Ramos (cell line): ENCODE measurements around the gene HMGCL.
"Not testable (repeated sequence)": the region's sequence is repeated elsewhere in the genome, so short reads cannot be mapped to it uniquely, and the experiment has no call there.

Experiments
- in situ Hi-C: fragments of 300-500 bp; cut with MboI; formaldehyde crosslinking; loops from one replicate; pipeline ENCODE4 v1.14.3; 2022; ENCODE audit warnings: low sequenced_read_pairs; ENCODE audit not compliant: unreplicated experiment

The HMGCL gene

DNA sequence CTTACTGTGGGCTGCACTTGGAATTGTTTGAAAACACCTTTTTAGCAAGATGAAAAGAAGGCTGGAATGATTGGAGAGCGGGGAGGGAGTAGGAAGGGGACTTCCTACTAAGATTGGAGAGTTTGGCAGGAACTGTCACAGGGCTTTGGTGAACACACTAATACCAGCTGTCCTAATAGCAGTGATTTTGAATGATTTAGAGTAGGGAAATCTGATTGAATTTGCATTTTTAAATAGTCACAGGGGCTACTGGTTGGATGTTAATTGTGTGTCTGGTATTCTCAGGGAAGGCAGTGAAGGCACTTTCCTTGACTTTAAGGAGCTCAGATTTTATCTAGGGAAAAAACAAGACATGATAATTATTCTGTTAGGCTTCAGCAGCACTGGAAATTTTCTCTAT is 2.5 kb upstream of the HMGCL start:
- in situ Hi-C loops = no loop called here

DNA sequence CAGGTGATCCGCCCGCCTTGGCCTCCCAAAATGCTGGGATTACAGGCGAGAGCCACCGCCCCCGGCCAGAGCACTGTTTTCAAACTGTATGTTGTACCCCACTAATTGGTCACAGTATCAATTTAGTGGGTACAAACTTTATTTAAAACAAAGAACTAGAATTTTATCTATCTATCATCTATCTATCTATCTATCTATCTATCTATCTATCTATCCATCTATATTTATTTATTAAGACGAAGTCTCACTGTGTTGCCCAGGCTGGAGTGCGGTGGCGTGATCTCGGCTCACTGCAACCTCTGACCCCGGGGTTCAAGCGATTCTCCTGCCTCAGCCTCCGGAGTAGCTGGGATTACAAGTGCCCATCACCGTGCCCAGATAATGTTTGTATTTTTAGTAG is 1.4 kb upstream of the HMGCL start:
- in situ Hi-C loops = not testable (repeated sequence)

DNA sequence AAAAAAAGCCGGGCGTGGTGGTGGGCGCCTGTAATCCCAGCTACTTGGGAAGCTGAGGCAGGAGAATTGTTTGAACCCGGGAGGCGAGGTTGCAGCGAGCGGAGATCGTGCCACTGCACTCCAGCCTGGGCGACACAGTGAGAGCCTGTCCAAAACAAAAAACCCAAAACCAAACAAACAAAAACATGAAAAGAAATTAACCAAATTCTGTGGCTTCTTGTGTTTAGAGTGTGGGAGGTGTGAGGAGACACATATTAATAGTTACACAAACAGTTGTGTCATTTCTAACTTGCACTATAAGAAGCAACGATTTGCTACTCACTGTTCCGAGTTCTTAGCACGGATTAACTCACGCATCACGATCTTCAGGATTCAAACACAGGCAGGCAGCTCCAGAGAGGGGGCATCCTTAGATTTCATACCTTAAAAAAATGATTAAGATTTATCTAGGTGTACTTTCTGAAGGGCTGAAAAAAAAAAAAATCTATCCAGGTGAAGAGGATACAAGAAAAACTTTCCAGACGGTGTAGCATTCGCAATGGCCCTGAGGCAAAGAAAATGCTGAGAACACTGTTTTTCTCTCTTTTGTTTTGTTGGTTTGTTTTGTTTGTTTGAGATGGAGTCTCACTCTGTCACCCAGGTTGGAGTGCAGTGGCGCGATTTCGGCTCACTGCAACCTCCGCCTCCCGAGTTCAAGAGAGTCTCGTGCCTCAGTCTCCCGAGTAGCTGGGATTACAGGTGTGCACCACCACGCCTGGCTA is 713 bp upstream of the HMGCL start:
- in situ Hi-C loops = no loop called here

DNA sequence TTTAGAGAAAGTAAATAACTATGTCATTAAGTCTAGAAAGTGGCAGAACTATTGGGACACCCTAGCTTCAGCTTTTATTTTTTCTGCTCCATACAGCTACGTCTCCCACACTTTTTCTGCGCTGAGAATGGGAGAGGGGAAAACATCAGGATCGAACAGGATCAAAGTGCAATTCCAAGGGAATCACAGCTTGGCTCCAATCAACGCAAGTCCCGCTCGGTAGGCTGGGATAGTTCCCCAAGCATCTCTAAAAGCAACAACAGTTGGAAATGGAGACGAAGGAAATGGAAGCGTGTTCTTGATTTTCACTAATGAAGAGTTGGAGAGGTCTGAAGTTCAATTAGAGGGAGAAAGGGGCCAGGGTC is 536 bp downstream of the HMGCL start:
- in situ Hi-C loops = loop anchor here (25.0 kb wide), 1 partner anchor 563 kb away; no protein-coding TSS in a partner anchor

DNA sequence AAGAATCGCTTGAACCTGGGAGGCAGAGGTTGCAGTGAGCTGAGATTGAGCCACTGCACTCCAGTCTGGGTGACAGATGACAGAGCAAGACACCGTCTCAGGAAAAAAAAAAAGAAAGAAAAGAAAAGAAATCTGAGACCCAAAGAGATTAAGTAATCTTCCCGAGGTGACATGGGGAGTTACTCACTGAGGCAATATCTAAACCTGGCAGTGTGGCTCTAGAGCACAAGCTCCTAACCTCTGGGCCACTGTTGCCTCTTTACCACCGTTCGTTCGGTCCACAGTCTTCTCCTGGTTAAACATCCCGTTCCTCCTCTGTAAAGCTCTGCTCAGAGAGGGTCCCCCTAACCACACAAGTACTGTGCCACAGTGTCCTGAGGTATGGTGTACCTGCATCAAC is 1.5 kb downstream of the HMGCL start:
- in situ Hi-C loops = loop anchor here (25.0 kb wide), 1 partner anchor 564 kb away; no protein-coding TSS in a partner anchor

DNA sequence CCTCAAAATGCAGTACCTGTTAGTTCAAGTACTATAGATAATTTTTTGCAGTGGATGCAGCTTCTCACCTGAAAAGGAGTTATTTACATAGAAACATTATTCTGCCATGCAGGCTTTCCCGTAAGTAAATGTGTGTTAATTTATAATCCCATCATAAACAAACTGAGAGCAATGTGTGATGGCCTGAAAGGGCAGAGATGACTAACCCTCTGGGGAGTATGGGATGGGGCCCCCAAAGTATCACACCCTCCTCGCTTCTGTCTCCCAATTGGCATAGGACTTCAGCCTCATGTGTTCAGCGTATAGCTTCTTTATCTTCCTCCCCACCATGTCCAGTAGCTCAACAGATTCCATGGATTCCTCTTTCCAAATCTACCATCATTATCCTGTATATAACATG is 7.6 kb downstream of the HMGCL start:
- in situ Hi-C loops = loop anchor here (25.0 kb wide), 1 partner anchor 570 kb away; no protein-coding TSS in a partner anchor

DNA sequence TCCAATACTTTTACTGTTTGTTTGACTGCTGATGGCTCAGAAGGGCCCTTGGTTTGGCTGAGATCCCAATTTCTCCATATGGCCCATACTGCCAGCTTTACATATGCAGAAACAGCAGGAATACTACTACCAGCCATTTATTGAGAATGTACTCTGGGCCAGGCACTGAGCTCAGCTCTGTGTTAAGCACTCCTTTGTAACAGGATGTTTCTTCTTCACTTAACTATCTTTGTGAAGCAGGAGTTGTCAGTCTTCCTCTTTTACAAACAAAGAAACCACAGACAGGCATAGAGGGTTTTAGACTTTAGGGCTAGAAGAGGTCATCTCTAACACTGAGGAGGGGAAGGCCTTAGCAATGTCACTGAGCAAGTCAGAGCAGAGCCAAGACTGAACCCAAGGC is 8.3 kb downstream of the HMGCL start:
- in situ Hi-C loops = loop anchor here (25.0 kb wide), 1 partner anchor 570 kb away; no protein-coding TSS in a partner anchor

DNA sequence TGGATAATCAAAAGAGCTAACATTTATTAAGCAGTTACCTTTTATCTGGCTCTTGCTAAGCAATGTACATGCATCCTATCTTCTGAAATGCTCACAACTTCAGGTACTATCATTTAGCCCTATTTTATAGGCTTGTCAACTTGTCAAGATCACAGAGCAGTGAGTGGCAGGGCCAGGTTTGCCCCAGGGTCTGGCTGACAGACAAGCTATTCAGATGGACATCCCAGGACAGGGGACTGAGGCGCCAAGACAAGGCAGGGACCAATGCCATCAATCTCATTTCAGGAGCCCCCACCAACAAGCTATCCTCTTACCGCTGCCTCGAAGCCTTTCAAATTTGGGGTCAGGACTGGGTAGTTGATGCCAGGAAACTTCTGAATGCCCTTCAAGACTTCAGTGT is 8.9 kb downstream of the HMGCL start:
- in situ Hi-C loops = loop anchor here (25.0 kb wide), 1 partner anchor 571 kb away; no protein-coding TSS in a partner anchor

DNA sequence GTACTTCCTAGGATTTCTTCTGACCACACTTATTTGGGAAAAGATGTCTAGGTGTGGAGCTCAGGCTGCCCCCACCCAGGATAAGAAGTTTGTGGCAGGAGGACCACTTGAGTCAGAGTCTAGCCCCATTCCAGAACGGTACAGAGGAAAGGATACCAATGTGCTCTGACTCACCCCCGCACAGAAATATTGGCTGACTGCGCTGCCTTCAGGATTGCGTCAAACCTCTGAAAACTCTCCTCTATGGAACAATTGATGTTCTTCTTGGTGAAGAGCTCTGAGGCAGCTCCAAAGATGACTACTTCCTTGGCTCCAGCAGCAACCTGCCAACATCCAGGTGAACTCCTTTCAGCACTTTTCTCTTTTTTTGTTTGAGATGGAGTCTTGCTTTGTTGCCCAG is 11.2 kb downstream of the HMGCL start:
- in situ Hi-C loops = loop anchor here (25.0 kb wide), 1 partner anchor 573 kb away; no protein-coding TSS in a partner anchor

DNA sequence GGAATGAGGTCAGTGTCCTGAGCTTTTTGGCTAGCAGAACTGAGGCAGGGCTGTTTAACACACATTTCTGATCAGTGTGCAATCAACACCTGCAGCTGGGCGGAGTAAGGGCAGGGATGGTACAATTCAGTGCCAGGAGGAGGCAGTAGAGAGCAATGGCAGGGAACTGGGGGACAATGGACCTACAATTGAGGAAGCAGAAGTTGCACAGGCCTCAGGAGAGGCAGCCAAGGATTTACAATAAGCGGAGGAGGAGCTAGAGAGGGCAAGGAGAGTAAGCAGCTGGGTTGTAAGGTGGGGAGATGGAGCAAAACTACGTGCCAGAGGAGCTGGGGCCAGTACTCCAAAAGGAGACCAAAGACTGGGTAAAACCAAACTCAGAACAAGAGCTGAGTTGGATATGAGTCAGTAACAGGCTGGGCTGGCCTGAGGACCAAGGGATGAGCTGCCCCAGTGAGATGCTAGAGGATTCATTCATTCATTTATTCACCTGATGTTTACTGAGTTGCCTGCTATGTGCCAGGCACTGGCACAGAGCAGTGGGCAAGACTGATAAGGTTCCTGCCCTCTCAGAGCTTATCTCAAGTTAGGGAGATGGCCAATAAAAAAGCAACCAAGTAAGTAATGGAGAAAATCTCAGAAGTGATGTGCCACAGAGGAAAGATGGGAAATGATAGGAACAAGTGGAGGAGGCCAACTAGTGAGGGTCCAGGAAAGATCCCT is 14.2 kb downstream of the HMGCL start:
- in situ Hi-C loops = loop anchor here (25.0 kb wide), 1 partner anchor 576 kb away; no protein-coding TSS in a partner anchor

DNA sequence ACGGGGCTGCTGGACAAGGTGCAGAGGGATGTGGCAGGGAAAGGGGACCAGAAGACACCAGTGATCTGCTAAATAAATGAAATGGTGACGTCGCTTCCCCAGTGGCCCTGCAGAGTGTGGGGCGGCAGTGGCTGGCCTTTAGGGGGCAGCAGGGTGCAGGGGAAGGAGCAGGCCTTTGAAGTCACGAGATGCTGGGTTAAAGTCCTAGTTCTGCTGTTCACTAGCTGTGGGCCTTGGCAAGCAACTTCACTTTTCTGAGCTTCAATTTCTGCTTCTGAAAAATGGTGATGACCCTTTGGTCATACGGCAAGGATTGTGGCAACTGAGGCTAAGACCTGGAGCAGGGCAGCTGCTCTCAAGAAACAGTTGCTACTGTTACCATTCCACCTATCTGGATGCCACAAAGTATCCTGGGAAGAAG is 15.5 kb downstream of the HMGCL start:
- in situ Hi-C loops = loop anchor here (5.0 to 25.0 kb wide), 2 partner anchors 108 to 578 kb away; no protein-coding TSS in a partner anchor

DNA sequence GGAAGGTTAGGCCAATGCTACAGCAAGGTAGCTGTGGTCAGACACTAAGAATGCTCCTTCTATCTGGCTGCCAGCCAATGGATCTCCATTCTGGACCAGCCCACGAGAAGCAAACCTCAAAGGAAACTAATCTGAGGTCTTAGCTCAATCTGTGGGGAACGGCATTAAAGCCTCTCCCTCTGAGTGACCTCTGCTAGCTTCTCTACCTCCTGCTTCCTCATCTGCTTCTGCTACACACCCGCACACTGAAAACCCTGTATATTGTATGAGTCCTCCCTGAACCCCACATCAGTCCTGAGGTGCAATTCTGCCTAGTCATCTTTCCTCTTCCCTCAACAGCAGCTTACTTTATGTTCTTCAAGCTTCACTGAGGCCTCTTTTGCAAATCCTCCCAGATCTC is 17.8 kb downstream of the HMGCL start:
- in situ Hi-C loops = loop anchor here (5.0 to 25.0 kb wide), 2 partner anchors 110 to 580 kb away; no protein-coding TSS in a partner anchor

DNA sequence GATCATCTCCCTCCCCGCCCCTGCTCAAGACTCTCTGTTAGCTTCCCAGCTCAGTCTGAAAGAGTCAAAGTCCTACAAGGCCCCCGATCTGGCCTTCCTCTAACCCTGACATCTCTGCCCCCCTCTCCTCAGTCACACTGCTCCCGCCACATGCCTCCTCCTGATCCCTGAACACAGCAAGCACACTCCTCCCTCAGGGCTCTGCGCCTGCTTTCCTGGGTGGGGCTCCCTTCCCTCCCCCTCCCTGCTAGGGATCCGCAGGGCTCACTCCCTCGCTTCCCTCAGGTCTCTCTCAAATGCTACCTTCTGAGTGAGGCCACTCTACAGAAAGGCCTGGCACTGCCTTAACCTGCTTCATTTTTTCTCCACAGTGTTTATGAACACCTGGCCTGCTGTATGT is 18.9 kb downstream of the HMGCL start:
- in situ Hi-C loops = loop anchor here (5.0 to 25.0 kb wide), 2 partner anchors 111 to 581 kb away; no protein-coding TSS in a partner anchor

DNA sequence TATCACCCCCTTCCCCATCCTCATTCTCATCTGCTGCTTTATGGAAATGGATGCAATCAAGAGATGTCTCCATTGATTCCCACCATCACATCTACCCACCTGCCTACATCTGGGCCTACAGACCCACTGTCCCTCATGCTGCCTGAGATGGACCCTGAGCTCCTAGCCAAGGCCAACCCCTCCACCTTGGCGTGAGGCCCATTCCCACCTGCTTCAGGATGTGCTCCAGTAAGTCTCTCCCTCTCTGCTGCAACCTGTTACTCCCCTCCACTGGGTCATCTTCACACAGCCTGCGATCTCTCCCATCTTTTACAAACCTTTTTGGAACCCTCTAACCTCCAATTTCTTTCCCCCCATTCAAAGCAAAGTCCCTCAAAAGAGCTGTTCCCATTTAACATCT is 20.2 kb downstream of the HMGCL start:
- in situ Hi-C loops = loop anchor here (5.0 to 25.0 kb wide), 2 partner anchors 112 to 582 kb away; no protein-coding TSS in a partner anchor

DNA sequence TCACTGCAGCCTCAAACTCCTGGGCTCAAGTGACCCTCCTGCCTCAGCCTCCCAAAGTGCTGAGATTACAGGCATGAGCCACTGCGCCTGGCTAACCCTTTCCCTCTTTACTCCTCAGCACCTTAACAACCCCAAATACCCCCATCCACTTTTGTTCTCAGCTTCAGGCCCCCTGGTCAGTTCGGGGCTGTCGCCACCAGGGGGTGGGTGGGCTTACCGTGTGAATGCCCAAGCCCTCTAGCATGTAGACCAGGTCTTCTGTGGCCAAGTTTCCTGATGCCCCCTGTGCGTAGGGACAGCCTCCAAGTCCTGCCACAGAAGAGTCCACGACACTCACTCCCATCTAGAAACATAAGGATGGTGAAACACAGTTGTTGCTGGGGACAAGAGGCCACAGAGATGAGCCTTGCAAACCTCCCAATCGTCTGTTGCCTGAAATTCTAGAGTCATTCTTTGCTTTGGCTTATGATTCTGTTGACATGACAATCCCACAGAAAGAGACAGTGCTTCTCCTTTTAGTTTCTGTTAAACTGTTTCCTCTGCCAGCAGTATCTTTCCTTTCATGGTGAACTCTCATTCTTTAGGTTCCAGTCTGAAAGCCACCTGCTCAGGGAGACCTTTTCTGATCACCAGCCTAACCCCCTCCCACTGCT is 20.9 kb downstream of the HMGCL start:
- in situ Hi-C loops = loop anchor here (25.0 kb wide), 1 partner anchor 583 kb away; no protein-coding TSS in a partner anchor

DNA sequence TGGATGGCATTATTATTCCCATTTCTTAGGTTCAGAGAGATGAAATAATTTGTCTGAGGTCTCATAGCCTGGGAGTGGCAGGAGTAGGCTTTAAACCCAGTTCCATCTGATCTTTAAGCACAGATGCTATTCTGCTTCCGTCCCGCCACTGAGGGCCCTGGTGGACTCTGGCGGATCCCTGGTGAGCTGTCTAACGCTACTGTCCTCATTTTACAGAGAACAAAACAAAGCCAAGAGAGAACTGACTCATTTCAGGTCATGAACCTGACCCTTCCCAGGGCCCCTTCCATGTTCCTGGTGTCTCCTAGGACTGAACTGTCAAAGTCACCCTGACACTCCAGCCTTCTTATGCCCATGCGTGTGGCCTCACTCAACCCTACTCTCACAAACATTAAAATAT is 21.6 kb downstream of the HMGCL start:
- in situ Hi-C loops = loop anchor here (25.0 kb wide), 1 partner anchor 584 kb away; no protein-coding TSS in a partner anchor

DNA sequence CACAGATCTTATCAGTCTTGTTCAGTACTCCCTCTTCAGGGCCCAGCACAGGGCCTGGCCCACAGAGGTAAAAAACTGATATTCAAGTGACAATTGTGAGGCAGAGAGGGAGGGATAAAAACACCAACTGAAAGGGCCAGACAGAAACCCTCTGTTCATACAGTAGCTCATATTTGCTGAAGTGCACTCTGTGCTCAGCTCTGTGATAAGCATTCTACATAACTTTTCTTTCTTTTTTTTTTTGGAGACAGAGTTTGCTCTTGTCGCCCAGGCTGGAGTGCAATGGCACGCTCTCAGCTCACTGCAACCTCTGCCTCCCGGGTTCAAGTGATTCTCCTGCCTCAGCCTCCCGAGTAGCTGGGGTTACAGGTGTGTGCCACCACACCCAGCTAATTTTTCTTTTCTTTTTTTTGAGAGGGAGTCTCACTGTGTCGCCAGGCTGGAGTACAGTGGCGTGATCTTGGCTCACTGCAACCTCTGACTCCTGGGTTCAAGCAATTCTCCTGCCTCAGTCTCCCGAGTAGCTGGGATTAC is 22.4 kb downstream of the HMGCL start:
- in situ Hi-C loops = loop anchor here (25.0 kb wide), 1 partner anchor 584 kb away; no protein-coding TSS in a partner anchor

DNA sequence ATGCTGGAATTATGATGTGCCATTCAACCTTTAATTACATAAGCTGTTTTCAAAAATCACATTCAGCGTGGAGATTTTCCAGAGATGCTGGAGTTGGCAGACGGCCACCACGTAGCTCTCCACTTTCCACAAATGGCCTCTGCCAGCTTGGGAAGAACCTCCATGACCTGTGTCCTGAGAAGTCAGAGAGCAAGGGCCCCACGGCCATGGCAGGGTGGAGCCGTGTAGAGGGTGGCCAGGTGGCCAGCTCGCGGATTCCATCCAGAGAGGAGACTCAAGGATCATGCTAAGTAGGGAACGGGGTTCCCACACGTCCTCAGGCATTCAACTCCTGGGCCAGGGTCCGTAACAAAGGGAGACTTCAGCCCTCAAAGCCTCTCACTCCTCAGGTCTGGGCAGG is 23.4 kb downstream of the HMGCL start:
- in situ Hi-C loops = loop anchor here (25.0 kb wide), 1 partner anchor 585 kb away; no protein-coding TSS in a partner anchor

DNA sequence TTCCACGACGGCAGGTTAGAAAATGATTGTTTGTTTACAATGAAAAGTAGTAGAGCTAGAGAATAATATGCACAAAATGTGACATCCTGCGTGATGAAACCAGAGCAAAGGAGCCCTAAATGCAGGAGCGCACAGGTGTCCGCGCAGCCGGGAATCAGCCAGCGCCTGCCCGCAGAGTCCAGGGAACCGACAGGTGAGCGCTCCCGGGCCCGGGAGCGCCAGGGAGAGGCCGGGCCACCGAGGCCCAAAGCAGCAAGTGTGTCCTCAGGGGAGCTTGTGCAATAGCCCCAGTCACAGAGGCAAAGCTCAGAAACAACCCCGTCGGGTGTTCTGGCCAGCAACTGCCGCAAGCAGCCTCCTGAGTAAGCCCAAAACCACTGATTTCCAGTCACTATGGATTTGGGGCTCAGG is 23.9 kb downstream of the HMGCL start:
- in situ Hi-C loops = loop anchor here (25.0 kb wide), 1 partner anchor 586 kb away; no protein-coding TSS in a partner anchor
